GM19240 (cell line): ENCODE data around the gene GALNTL6.
"Not testable (repeated sequence)": the region's sequence is repeated elsewhere in the genome, so short reads cannot be mapped to it uniquely, and the experiment has no call there.

Experiments
- DNase-seq: peaks from one replicate; pipeline ENCODE4 v3.0.0; 2011; ENCODE audit warnings: low spot score; ENCODE audit not compliant: insufficient read length

Gene GALNTL6

GRCh38 chr4:172851534-172851933, 1038.3 kb downstream of the GALNTL6 start:
- no peak for DNase-seq

DNA sequence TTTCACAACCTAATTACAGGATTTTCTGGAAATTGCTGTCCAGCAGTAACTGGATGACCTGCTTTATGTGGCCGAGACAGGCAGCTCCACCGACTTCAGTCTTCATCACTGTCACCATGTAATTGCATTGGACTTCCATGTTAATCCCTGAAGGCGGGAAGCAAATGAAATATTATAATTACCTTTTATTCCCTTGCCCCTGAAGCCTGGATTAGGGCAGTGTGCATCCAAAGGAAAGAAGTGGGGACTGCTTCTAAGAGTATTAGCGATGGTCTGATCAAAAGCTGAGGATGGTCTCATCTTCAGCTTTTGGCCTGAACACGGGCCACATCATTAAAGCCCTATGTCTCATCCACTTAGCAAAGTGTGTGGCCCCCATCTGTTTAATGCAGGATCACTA, 1043.8 kb downstream of the GALNTL6 start:
- DNase-seq, result no peak

DNA sequence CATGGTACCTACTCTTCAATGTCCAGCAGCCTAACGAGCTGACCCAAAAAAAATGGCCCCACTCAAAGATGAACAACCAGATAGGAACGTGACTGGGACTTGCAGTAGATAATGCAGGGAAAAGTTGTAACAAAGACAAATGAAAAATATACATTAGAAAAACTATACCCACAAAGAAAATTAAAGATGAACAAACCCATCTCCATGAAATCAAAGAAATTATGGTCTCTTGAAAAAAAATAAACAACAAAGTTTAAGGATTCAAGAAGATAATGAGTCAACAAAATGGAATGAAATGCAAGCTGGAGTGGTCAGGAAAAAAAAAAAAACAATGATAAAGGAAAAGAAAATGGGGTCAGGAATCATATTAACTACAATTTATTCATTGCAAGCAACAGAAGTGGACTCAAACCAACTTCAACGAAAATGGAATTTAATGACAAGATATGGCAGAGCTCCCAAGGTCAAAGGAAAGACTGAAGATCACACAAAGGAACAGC, 1045.6 kb downstream of the GALNTL6 start:
- no peak for DNase-seq

DNA sequence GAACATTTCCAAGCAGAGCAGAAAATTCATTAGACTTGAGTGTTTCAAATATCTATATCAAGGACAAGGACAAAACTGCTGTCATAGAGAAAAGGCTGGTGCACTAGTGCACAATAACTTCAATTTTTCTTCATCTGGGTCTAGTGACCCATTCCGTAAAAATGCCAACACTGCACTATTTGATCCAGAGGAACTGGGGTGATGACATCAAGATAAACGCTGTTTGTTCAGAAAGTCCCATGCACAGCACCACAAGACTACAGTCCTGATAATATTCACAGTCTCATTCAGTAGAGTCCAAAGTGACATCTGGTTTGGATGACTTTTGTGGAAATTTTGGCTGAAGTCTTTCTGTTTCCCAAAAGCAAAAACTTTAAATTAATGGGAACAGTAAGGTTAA, 1051.9 kb downstream of the GALNTL6 start:
- DNase-seq, result no peak

DNA sequence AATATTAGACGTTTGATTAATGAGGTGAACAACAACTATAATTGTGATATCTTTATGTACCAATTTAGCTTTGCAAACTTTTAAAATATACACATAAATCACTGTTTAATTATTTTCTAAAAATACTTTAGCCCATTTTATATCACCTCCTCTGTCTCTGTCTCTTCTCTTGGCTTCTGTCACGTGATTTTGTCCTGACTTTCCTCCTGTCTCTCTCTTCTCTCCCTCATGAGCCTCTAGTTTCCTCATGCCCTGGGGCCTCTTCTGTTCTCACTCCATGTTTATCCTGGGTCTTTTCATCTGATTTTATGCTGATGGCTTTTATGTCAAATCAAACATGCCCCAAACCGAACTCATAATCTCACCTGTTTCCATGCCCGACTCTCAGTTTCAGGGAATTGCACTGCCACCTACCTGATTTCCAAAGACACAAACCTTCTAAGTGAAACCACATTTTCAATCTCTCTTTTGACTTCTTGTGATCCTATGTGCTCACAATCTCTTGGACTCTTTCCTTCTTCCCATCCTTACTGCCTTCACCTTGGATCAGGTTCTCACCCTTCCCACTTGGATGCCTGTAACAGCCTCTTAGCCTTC, 1052.4 kb downstream of the GALNTL6 start:
- DNase-seq, result no peak

DNA sequence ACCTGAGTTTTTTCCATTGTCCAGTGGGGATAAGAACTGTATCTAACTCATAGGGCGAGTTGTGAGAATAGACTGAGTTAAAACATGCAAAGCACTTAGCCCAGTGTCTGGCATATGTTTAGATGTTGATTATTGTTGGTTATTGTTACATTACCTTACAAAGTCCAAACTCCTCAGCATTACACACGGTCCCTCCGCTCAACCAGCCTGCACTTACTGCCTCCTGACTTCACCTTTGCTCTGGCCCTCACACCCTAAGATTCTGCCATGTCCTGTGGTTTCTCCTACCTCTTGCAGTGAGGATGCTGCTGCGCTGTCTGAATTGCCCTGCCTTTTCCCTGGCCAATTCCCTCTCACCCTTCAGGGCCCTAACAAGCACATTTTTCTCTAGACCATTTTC, 1053.2 kb downstream of the GALNTL6 start:
- DNase-seq, result no peak

- no peak for DNase-seq
These were observed 1054.6 kb downstream of the GALNTL6 start for GRCh38 chr4:172867835-172868234.

GRCh38 chr4:172868271-172868670, 1055.1 kb downstream of the GALNTL6 start:
- no peak for DNase-seq

DNA sequence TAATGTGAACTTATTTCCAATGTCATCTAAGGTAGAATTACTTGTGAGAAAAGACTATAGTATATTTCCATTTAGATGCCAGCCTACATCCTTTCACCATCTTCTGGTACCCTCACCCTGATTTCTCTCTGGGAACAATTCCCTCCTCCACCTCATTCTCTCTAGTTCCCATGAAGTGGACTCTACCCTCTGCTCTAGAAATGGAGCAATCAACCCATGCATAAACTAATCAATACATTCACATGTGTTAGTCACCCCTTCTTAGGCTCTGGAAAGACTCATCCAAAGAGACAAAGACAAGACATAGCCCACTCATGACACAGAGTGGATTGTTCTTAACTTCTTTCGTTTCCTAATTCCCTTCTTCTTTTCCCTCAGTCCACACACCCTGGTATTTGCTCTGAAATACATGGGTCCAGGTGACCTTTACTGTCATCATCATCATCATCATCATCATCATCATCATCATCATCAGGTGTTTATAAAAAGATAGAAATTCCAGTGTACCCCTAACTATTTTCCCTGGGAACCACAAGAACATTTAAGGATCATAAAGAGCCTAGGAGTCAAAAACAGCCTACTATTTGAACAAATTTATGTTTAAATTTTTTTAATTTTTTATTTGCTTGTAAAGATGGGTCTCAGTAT, 1056.5 kb downstream of the GALNTL6 start:
- no peak for DNase-seq

GRCh38 chr4:172871381-172871780, 1058.2 kb downstream of the GALNTL6 start:
- DNase-seq, result no peak

DNA sequence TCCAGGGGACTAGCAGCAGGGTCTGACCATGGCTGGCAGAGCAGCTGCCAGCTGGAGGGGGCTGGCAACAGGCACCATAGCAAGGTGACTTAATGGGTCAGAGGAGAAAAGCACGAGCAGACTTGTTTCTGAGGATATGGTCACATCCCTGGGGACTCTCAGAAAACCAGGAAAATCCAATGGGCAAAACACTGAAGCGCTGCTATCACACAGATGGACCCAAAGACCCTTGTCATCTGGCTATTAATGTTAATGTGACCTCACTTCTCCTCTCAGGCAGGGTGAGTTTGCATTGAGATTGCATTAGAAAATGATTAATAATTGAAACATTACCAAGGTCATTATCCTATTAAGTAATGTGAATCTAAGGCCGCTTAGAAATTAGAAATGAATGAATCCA, 1061.7 kb downstream of the GALNTL6 start:
- no peak for DNase-seq

DNA sequence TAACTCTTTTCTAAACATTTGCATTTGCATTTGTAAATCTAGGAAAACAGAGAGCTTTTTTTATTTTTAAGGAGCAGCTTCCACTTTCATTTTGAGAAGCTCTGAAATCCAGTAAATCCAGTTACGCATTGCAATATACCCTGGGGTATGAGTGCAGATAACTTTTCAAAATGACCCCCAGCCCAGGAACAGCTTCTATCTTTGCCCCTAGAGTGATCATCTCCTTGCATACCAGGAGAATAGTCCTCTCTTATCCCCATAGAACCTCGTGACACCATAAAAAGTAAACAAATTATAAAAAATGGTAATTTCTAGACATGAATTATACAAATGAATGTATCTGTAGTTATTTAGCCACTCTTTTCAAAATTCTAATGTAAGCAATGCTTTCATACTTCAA, 1063.2 kb downstream of the GALNTL6 start:
- no peak for DNase-seq

DNA sequence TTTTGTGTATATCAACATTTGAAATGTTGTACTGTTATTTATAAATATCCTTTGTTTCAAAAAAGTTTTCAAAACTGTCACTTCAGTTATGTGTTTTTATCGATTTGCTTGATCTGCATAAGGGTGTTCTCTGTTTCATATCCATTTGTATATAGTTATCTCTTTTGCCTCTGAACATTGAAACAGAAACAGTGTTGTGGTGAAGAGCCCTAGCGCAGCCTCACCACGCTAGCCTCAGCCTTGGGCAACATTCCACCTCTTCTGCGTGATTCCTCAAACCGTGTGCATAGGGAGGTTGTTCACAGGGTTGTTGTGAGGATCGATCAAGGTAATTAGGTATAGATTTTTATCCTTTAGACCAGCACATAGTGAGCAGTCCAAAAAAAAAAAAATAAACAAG, 1068.4 kb downstream of the GALNTL6 start:
- DNase-seq, result no peak

DNA sequence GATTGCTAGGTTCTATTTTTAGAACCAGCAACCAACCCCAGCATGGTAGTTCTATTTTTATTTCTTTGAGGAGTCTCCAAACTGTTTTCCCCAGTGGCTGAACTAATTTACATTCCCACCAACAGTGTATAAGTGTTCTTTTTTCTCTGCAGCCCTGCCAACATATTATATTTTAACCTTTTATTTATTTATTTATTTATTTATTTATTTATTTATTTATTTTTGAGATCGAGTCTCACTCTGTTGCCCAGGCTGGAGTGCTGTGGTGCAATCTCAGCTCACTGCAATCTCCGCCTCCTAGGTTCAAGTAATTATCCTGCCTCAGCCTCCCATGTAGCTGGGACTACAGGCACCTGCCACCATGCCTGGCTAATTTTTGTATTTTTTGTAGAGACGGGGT, 1074.2 kb downstream of the GALNTL6 start:
- DNase-seq, result not testable (repeated sequence)

DNA sequence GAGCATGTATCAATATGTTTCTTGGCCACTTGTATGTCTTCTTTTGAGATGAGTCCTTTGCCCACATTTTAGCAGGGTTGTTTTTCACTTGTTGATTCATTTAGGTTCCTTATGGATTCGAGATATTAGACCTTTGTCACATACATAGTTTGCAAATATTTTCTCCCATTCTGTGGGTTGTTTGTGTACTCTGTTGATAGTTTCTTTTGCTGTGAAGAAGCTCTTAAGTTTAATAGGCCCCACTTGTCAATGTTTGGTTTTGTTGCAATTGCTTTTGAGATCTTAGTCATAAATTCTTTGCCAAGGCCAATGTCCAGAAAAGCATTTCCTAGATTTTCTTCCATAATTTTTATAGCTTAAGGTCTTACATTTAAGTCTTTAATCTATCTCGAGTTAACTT, 1074.8 kb downstream of the GALNTL6 start:
- no peak for DNase-seq

DNA sequence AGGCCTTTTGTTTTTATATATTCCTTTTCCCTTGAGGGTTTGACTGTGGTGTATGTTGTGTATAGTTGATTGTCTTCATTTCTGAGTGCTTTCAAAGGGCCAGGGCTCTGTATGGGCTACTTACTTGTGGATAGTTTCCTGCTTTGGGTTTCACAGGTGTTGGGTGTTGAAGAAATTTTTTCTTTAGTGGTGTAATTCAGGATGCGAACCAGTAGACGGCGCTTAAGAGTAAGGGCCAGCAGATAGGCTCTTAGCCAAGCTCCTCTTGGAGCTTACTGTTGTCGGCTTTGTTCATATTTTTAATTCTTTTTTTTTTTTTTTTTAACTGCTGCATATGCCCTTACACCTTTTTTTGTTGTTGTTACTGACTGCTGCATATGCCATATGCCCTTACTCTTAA, 1079.1 kb downstream of the GALNTL6 start:
- DNase-seq, result no peak

DNA sequence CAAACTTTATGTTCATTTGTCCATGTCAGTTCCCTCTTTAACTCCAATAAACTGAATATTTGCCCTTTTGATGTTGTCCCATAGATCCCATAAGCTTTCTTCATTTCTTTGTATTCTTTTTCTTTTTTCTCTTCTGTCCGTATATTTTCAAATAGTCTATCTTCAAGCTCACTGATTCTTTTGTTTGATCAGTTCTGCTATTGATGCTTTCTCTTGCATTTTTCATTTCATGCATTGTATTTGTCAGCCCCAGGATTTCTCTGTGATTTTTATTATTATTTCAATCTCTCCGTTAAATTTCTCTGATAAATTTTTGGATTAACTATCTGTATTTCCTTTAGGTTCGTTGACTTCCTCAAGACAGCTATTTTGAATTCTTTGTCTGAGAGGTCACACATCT, 1082.5 kb downstream of the GALNTL6 start:
- no peak for DNase-seq

DNA sequence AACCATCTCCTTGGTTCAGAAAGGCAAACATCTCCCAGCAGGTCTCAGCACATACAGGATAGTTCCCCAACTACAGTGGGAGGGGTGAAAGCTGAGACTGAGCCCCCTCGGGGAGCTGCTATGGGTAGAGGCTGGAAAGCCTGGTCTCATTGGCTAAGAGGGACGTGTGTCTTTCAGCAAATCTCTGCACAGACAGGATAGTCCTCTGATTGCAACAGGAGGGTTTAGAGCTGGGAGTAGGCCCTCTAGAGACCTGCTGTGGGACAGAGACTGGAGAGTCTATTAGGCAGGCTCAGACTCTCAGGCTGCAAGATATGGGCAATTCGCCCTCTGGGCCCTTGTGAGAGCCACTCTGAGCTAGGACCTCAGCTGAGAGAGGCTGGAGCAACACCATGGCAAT, 1083.8 kb downstream of the GALNTL6 start:
- DNase-seq, result no peak

- no peak for DNase-seq
These were observed 1085.5 kb downstream of the GALNTL6 start for GRCh38 chr4:172898715-172899114.

- no peak for DNase-seq
These were observed 1086.7 kb downstream of the GALNTL6 start for GRCh38 chr4:172899861-172900260.

DNA sequence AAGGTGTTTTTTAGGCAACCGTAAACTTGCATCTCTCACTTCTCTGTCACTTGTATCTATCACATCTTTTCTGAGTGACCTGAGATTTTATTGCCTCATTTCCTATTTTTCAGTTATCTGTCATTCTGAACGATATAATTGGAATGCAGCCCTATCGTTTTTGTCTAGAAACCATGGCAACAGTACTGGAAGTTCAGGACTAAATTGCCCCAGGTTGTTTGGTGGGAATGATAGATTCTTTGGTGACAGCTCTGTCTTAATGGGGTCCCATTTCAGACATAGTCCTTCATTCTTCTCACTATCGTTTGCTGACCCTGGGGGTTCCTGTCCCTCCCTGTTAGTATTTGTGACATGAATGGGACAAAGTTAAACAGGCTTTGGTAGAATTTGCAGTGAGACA, 1087.7 kb downstream of the GALNTL6 start:
- no peak for DNase-seq

DNA sequence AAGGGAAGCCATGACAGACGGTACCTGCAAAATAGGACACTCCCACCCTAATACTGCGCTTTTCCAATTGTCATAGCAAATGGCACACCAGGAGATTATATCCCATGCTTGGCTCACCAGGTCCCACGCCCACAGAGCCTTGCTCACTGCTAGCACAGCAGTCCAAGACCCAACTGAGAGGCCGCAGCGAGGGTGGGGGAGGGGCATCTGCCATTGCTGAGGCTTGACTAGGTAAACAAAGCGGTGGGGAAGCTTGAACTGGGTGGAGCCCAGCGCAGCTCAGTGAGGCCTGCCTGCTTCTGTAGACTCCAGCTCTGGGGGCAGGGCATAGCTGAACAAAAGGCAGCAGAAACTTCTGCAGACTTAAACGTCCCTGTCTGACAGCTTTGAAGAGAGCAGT, 1099.3 kb downstream of the GALNTL6 start:
- DNase-seq, result not testable (repeated sequence)

DNA sequence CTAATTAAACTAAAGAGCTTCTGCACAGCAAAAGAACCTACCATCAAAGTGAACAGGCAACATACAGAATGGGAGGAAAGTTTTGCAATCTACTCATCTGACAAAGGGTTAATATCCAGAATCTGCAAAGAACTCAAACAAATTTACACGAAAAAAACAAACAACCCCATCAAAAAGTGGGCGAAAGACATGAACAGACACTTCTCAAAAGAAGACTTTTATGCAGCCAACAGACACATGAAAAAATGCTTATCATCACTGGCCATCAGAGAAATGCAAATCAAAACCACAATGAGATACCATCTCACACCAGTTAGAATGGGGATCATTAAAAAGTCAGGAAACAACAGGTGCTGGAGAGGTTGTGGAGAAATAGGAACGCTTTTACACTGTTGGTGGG, 1104.2 kb downstream of the GALNTL6 start:
- not testable (repeated sequence) for DNase-seq
